Skin epidermis (tissue), 12 donors: ENCODE results near the gene FAM3A.
"Not testable (repeated sequence)": the region's sequence is repeated elsewhere in the genome, so short reads cannot be mapped to it uniquely, and the experiment has no call there.

ENCODE experiments used
- H3K27ac ChIP-seq, 21 experiments: fragments of 200-600 bp; sonication (generic) in 11 of 21; one replicate each; pipeline ENCODE4 v1.5.0; 2020; ENCODE audit warnings: mild to moderate bottlenecking in 3 of 21, inconsistent platforms in 2 of 21, moderate library complexity in 2 of 21
- H3K4me3 ChIP-seq, 7 experiments: fragments of 200-600 bp; sonication (generic) in 2 of 7; one replicate each; pipeline ENCODE4 v1.5.0; 2020; ENCODE audit warnings: inconsistent platforms in 2 of 7, mild to moderate bottlenecking in 2 of 7, moderate library complexity in 1 of 7

Gene FAM3A

GRCh38 chrX:154507673-154508383, 8.2 kb downstream of the FAM3A start:
- H3K27ac ChIP-seq, result no peak overlapping the region
- H3K4me3 ChIP-seq, result no peak overlapping the region

DNA sequence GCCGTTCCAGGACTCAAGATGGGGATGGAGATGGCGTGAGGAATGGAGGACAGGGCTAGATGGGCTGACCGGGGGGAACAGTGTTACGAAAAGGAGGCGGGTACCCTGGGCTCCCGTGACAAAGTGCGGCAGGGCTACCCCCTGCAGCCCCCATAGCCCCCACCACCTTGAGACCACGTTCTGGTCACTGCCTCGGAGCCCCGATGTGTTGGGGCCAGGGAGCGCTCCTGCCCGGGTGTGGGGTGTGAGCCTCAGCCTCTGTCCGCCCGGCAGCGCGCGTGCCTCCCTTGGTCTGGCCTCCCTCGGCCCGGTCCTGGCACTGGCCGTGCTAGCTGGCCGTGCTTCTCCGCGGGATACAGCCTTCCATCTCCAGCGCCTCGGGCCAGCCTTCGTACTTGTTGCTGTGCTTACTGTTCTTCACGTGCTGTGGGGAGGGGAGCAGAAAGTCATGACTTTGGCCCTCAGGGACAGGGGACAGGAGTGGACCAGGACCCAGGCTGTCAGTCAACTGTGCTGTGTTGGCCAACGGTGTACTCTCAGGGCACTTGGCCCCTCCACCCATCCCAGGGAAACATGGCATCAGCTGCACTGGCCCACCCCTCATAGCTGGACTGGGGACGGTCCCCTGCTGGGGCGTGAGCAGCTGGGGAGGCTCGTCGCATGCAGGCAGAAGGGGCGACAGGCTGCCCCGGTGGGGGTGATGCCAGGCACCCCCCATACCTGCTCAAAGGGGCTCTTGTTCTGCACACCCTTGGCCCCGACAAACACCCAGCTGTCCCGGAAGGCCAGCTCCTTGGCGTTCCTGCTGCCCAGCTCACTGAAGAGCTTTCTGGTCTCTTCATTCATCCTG, 9.3 kb downstream of the FAM3A start:
- H3K27ac ChIP-seq, result peak overlapping the region in 1 of 21 experiments; percentile 10
- no peak overlapping the region for H3K4me3 ChIP-seq

DNA sequence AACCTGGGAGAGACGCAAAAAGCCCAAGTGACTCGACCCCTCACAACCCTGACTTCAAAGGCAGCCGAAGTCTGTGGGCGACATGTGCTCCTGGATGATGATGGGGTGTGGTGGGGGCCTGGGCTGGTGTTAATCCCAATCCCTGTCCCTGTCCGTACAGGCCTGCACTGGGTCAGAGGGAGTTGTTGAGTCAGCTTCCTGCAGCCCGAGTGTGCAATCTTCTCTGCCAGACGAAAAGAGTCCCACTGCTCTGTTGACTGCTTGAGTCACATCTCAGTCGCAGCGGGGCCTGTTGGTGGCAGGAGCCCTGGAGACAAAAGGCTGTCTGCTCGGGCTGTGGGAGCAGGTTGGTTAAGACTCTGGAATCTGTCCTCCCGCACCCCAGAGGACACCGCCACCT, 10.3 kb downstream of the FAM3A start:
- no peak overlapping the region for H3K4me3 ChIP-seq
- no peak overlapping the region for H3K27ac ChIP-seq

GRCh38 chrX:154502989-154503388, 13.0 kb downstream of the FAM3A start:
- H3K27ac ChIP-seq, result no peak overlapping the region
- H3K4me3 ChIP-seq, result no peak overlapping the region

GRCh38 chrX:154502098-154502497, 13.9 kb downstream of the FAM3A start:
- H3K4me3 ChIP-seq, result no peak overlapping the region
- H3K27ac ChIP-seq, result no peak overlapping the region

DNA sequence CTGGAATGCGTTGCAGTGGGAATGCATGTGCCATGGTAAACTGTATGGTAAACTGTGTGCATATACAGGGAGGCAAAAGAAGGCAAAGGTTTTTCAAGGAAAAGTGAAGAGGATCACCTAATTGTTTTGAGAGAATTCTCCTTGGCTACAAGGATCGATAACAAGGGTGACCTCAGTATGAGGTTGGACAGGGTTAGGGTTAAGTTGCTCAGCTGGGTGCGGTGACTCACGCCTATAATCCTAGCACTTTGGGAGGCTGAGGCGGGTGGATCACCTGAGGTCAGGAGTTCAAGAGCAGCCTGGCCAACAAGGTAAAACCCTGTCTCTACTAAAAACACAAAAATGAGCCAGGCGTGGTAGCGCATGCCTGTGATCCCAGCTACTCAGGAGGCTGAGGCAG, 14.6 kb downstream of the FAM3A start:
- not testable (repeated sequence) for H3K4me3 ChIP-seq, H3K27ac ChIP-seq

- H3K27ac ChIP-seq, H3K4me3 ChIP-seq: not testable (repeated sequence)
These were observed 19.4 kb downstream of the FAM3A start for GRCh38 chrX:154496591-154497137.

GRCh38 chrX:154495472-154495922, 20.5 kb downstream of the FAM3A start:
- H3K4me3 ChIP-seq, result no peak overlapping the region
- H3K27ac ChIP-seq, result no peak overlapping the region

DNA sequence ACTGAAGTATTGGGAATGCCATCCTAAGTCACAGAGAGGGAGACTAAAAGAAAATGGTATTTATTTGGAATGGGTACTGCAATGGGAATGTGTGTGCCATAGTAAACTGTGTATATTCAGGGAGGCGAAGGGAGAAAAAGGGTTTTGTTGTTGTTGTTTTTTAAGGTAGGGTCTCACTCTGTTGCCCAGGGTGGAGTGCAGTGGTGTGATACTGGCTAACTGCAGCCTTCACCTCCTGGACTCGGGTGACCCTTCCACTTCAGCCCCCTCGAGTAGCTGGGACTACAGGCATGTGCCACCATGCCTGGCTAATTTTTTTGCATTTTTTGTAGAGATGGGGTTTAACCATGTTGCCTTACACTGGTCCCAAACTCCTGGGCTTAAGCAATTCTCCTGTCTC, 21.3 kb downstream of the FAM3A start:
- H3K27ac ChIP-seq, result no peak overlapping the region
- H3K4me3 ChIP-seq, result no peak overlapping the region

DNA sequence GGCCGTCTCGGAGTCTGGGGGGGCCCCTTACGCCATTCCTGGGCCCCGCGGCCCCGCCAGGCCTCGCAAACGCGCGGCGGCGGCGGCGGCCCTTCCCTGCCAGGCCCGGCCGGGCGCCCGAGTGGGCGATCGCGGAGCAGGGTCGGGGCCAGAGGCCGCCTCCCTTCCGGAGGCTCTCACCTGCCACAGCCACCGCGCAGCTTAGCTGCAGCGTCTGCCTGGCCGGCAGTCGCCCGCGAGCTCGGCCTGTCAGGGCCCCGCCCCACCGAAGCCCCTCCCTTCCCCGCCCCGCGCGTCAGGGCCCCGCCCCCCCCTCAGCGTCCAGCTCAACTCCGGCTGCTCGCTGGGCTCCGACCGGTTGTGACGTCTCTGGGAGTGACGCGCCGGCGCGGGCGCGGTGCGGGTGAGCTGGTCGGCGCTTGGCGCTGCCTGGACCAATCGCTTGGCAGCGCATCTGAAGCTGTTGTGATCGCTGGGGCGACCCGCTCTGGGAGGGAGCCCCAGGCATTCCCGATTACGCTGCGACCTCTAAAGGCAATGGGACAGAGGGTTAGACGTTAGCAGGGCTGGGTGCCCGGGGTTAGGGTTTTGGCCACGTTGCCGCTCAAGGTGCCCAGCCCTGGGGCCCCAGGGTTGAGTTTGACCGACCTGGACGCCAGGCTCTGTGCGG, 25.5 kb downstream of the FAM3A start, which contains the start of gene SLC10A3:
Gene SLC10A3 (minus strand): TSS at position 216 of the 670 bp plus-strand sequence. CDS start 1,689 bp downstream, outside the sequence.
- peak within 1 kb of the TSS; percentile 78 to 98 (median 91) for H3K27ac ChIP-seq

DNA sequence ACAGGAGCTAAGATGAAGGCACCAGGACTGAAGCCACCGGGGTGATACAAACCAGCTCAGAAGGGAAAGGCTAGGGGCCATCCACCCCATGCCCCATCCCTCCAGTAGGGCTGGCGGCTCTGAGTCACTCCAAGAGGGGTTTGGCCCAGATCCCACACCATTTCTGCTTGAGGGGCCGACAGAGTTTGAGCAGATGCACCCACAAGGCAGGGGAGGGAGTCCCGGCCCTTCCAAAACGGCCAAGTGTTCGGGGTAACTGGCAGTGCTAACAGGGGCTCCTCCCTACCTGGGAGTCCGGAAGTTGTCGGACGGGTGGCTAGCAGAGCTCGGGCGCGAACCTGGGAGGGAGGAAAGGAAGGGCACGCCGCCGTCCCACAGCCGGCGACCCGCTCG, 26.0 kb downstream of the FAM3A start:
- H3K27ac ChIP-seq, result peak overlapping the region; percentile 78 to 98 (median 91)
- H3K4me3 ChIP-seq, result peak overlapping the region; percentile 48 to 74 (median 59)

More for the DNA sequence above, 25.5 kb downstream of the FAM3A start, which contains the start of gene SLC10A3:
- H3K4me3 ChIP-seq, result peak within 1 kb of the TSS; percentile 48 to 74 (median 59)

GRCh38 chrX:154489182-154489581, 26.9 kb downstream of the FAM3A start:
- Histone ChIP-seq H3K4me3 (peak overlapping the region in 6 of 7 experiments; percentile 48 to 74 (median 60)), H3K27ac (peak overlapping the region in 12 of 21 experiments; percentile 39 to 98 (median 94))

- H3K4me3 ChIP-seq, result no peak overlapping the region
- H3K27ac ChIP-seq, result peak overlapping the region in 2 of 21 experiments; percentile 96 to 98
These were observed 27.5 kb downstream of the FAM3A start for GRCh38 chrX:154488336-154489075.

GRCh38 chrX:154487518-154488290, 28.3 kb downstream of the FAM3A start:
- peak overlapping the region in 9 of 21 experiments; percentile 55 to 89 (median 76) for H3K27ac ChIP-seq
- H3K4me3 ChIP-seq, result no peak overlapping the region

- peak within 1 kb of the TSS; percentile 22 to 91 (median 81) for H3K27ac ChIP-seq
- H3K4me3 ChIP-seq, result peak within 1 kb of the TSS; percentile 52 to 65 (median 58)
These were observed 29.4 kb downstream of the FAM3A start, which contains the start of gene UBL4A for GRCh38 chrX:154486396-154487207. TSS of gene UBL4A (minus strand) at chrX:154486615. CDS start at chrX:154486584, 31 bp downstream.

DNA sequence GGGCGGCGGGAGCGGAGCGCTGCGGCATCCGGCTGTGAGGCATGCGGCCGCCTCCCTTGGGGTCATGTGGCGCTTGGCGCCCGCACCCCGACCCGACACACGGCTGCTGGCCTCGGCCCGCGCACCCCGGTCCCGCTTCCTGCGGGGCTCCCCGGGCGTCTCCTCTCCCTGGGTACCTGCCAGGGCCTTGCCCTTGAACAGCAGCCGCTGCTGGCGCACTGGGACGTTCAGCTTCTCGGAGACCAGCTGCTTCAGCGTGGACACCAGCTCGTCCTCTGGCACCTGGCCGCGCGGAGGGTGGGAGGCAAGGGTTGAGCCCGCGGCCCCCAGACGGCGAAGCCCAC, 30.0 kb downstream of the FAM3A start:
- peak overlapping the region; percentile 52 to 65 (median 58) for H3K4me3 ChIP-seq
- peak overlapping the region; percentile 22 to 91 (median 81) for H3K27ac ChIP-seq
